ENCODE results near the gene STX8.
"Not testable (repeated sequence)": the region's sequence is repeated elsewhere in the genome, so short reads cannot be mapped to it uniquely, and the experiment has no call there.

STX8 gene

GRCh38 chr17:9598661-9599060, 23.0 kb upstream of the STX8 start:
- no peak for TF ChIP-seq CTCF (IDR thresholded peaks at IDR 0.05; ENCODE audit: borderline replicate concordance, control extremely low read depth, extremely low read depth, insufficient read depth, missing control alignments)
- DNase-seq (ENCODE audit: low spot score) = no peak
- in situ Hi-C loops (cut with MboI; ENCODE audit: low sequenced_read_pairs, unreplicated experiment) = no loop called here

- DNase-seq (ENCODE audit: low spot score); in situ Hi-C loops (cut with MboI; ENCODE audit: low sequenced_read_pairs, unreplicated experiment): not testable (repeated sequence)
Observed at GRCh38 chr17:9597638-9598037, 22.0 kb upstream of the STX8 start.

GRCh38 chr17:9594065-9594464, 18.4 kb upstream of the STX8 start:
- no peak for DNase-seq (ENCODE audit: low spot score)
- TF ChIP-seq CTCF (IDR thresholded peaks at IDR 0.05; ENCODE audit: borderline replicate concordance, control extremely low read depth, extremely low read depth, insufficient read depth, missing control alignments) = no peak
- in situ Hi-C loops (cut with MboI; ENCODE audit: low sequenced_read_pairs, unreplicated experiment) = no loop called here

GRCh38 chr17:9587969-9588656, 12.5 kb upstream of the STX8 start:
- in situ Hi-C loops (cut with MboI; ENCODE audit: low sequenced_read_pairs, unreplicated experiment) = no loop called here
- no peak for DNase-seq (ENCODE audit: low spot score)
- TF ChIP-seq CTCF (IDR thresholded peaks at IDR 0.05; ENCODE audit: borderline replicate concordance, control extremely low read depth, extremely low read depth, insufficient read depth, missing control alignments) = no peak

- in situ Hi-C loops (cut with MboI; ENCODE audit: low sequenced_read_pairs, unreplicated experiment) = no loop called here
- no peak for TF ChIP-seq CTCF (IDR thresholded peaks at IDR 0.05; ENCODE audit: borderline replicate concordance, control extremely low read depth, extremely low read depth, insufficient read depth, missing control alignments)
- DNase-seq (ENCODE audit: low spot score) = no peak
Observed at GRCh38 chr17:9577373-9577709, 1.7 kb upstream of the STX8 start.

- DNase-seq (ENCODE audit: low spot score) = peak; percentile 85
- in situ Hi-C loops (cut with MboI; ENCODE audit: low sequenced_read_pairs, unreplicated experiment) = no loop called here
- peak; percentile 71 for TF ChIP-seq CTCF (IDR thresholded peaks at IDR 0.05; ENCODE audit: borderline replicate concordance, control extremely low read depth, extremely low read depth, insufficient read depth, missing control alignments)
Observed at GRCh38 chr17:9576521-9577372, 1.1 kb upstream of the STX8 start, which contains the start of gene CFAP52. TSS of gene CFAP52 (plus strand) at chr17:9576642. CDS start at chr17:9576696, 54 bp downstream.

- TF ChIP-seq CTCF (IDR thresholded peaks at IDR 0.05; ENCODE audit: borderline replicate concordance, control extremely low read depth, extremely low read depth, insufficient read depth, missing control alignments) = no peak
- no peak for DNase-seq (ENCODE audit: low spot score)
- in situ Hi-C loops (cut with MboI; ENCODE audit: low sequenced_read_pairs, unreplicated experiment) = no loop called here
Observed at GRCh38 chr17:9571201-9571600, 4.4 kb downstream of the STX8 start.
